Calu3 (cell line): ENCODE measurements around the gene PPP1R13B. TPM values are rescaled to one million over a fixed set of nuclear protein-coding genes. Genes with fewer than 3 reads are reported as not detected.

Experiments used
- BruUV-seq: library from RNA; stranded (reverse); fragments of 400-500 nt; replicated peaks from 2 replicates; lab custom pipeline; 2021; lab: Mats Ljungman, UMichigan
- CTCF ChIA-PET: fragments of 300-600 bp; sonication (Branson Sonifier 250); formaldehyde crosslinking; loops from one replicate; lab custom pipeline; 2022; ENCODE audit warnings: antibody characterized with exemption; lab: Charles Lee
- DNase-seq: peaks from one replicate; pipeline ENCODE4 v3.0.0; 2022
- H3K27ac Mint-ChIP-seq: one replicate; pipeline ENCODE4 v1.8.0; 2022; ENCODE audit warnings: mixed read lengths; ENCODE audit not compliant: unreplicated experiment
- H3K27me3 Mint-ChIP-seq: one replicate; pipeline ENCODE4 v1.8.0; 2022; ENCODE audit warnings: mixed read lengths; ENCODE audit not compliant: unreplicated experiment
- H3K36me3 Mint-ChIP-seq: one replicate; pipeline ENCODE4 v1.8.0; 2022; ENCODE audit warnings: mild to moderate bottlenecking, moderate library complexity, mixed read lengths; ENCODE audit not compliant: insufficient read depth, unreplicated experiment
- H3K4me1 Mint-ChIP-seq: one replicate; pipeline ENCODE4 v1.8.0; 2022; ENCODE audit warnings: mild to moderate bottlenecking, low read depth, mixed read lengths; ENCODE audit not compliant: unreplicated experiment
- H3K4me3 Mint-ChIP-seq: one replicate; pipeline ENCODE4 v1.8.0; 2022; ENCODE audit warnings: mild to moderate bottlenecking, low read depth, moderate library complexity, mixed read lengths; ENCODE audit not compliant: unreplicated experiment
- H3K9me3 Mint-ChIP-seq: one replicate; pipeline ENCODE4 v1.8.0; 2022; ENCODE audit warnings: low read depth, mixed read lengths; ENCODE audit not compliant: unreplicated experiment
- CTCF ChIP-seq: fragments of 200-600 bp; IDR thresholded peaks from one replicate; pipeline ENCODE4 v1.8.0; 2022; ENCODE audit warnings: antibody characterized with exemption; ENCODE audit not compliant: unreplicated experiment
- intact Hi-C: fragments of 100-400 bp; cut with micrococcal nuclease; formaldehyde crosslinking; loops from one replicate; pipeline ENCODE4 v1.10.0; 2022; ENCODE audit not compliant: unreplicated experiment
- total RNA-seq: library from RNA; stranded (reverse); gene quantifications from 2 replicates; pipeline ENCODE4 v1.2.3, GENCODE V29; 2022

The PPP1R13B gene
- total RNA-seq, 1 experiment from 2014 or later = 27.7 TPM

DNA sequence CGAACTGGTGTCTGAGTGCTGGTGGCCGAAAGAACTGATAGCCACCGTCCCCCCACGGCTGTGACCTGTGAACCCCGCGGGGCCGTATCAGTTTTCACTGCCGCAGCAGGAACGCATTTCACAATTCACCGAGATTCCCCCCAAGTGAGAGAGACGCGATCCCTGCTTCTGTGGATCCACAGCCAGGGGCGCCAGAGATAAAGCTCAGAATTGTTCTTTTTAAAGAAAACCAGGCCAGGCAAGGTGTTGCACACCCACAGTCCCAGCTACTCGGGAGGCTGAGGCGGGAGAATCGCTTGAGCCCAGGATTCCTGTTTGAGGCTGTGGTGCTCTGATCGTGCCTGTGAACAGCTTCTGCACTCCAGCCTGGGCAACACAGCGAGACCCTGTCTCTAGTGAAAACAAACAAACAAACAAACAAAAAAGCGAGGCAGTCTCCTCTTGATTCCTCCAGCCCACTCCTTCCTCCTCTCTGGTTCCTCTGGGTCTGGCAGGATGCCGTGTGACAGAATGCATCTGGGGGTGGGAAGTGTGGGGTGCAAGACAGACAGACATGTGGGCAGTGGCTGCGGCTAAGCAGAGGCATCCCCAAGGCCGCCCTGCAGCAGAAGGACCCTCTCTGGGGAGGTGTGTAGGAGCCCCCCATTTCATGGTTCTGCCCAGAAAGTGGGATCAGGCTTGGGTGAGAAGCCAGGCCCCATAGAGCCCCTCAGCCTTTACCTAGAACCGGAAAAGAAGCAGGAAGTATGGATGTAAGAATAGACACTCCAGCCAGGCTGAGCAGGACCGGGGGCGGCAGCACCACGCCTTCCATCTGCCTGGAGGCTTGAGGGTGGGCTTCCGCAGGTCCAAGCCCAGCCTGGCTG lies 39.2 kb upstream of the PPP1R13B start:
- H3K4me1 Mint-ChIP-seq = peaks cover 16% of the 10 kb centered on the region
- no peaks in the 10 kb centered on the region for H3K27me3 Mint-ChIP-seq
- no peaks in the 10 kb centered on the region for H3K9me3 Mint-ChIP-seq
- no TSS peak for BruUV-seq
- no peak for TF ChIP-seq CTCF
- no peak overlapping the region for H3K4me3 Mint-ChIP-seq
- intact Hi-C loops = no loop called here
- DNase-seq = no peak
- CTCF ChIA-PET = no interaction called here
- no peaks in the 10 kb centered on the region for H3K36me3 Mint-ChIP-seq
- no peak overlapping the region for H3K27ac Mint-ChIP-seq

DNA sequence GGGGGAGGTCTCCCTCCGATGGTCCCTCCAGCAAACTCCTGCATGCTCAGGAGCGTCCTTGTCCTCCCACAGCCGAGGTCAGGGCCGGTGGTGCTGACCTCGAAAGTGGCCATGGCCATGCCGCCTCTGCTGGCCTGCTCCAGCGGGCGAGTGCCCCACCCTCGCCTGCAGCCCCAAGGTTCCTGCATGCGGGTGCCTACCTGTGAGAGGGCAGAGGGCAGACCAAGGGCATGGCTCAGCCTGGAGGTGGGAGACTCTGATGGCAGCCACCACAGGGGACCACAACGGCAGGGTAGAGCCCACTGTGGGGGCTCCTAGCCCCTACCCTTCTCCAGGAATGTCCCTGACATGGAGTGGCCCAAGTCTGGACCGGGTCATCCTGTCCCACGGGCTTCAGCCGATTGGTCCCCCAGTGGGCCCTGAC lies 38.1 kb upstream of the PPP1R13B start:
- Mint-ChIP-seq H3K4me1 (peaks cover 20% of the 10 kb centered on the region), H3K27ac (no peak overlapping the region), H3K9me3 (no peaks in the 10 kb centered on the region), H3K4me3 (no peak overlapping the region), H3K36me3 (no peaks in the 10 kb centered on the region), H3K27me3 (no peaks in the 10 kb centered on the region)
- no peak for TF ChIP-seq CTCF
- no TSS peak for BruUV-seq
- DNase-seq = no peak
- CTCF ChIA-PET = no interaction called here
- intact Hi-C loops = no loop called here

GRCh38 chr14:103884854-103885253 lies 37.5 kb upstream of the PPP1R13B start:
- Mint-ChIP-seq H3K27ac (no peak overlapping the region), H3K9me3 (no peaks in the 10 kb centered on the region), H3K27me3 (no peaks in the 10 kb centered on the region), H3K4me3 (no peak overlapping the region), H3K4me1 (peaks cover 20% of the 10 kb centered on the region), H3K36me3 (peaks cover 5% of the 10 kb centered on the region)
- no TSS peak for BruUV-seq
- CTCF ChIA-PET = interaction anchor here (0.6 kb wide), 1 partner anchor 85 kb away, joined by 3 read pairs; no protein-coding TSS in a partner anchor
- TF ChIP-seq CTCF = no peak
- intact Hi-C loops = no loop called here
- DNase-seq = no peak

DNA sequence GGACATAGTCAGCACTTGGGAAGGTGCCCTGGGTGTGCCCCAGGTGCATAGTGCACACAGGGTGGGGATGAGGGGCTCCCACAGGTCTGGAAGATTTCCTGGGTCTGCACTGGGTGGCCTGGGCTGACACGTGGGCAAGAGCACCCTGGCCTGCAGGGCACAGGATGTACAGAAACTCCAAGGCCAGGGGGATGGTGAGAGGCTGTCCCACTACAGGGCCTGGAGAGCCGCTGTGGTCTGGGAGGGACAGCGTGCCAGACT lies 35.8 kb upstream of the PPP1R13B start:
- Mint-ChIP-seq H3K27me3 (no peaks in the 10 kb centered on the region), H3K27ac (no peak overlapping the region)
- intact Hi-C loops = no loop called here

More for the DNA sequence above, 35.8 kb upstream of the PPP1R13B start:
- peaks cover 11% of the 10 kb centered on the region for H3K4me1 Mint-ChIP-seq
- no peaks in the 10 kb centered on the region for H3K9me3 Mint-ChIP-seq
- BruUV-seq = no TSS peak
- DNase-seq = no peak
- TF ChIP-seq CTCF = no peak
- H3K36me3 Mint-ChIP-seq = peaks cover 11% of the 10 kb centered on the region
- CTCF ChIA-PET = no interaction called here
- H3K4me3 Mint-ChIP-seq = no peak overlapping the region
